Glomerular visceral epithelial cell (primary cell): ENCODE measurements around the gene PIGX.
"Not testable (repeated sequence)": the region's sequence is repeated elsewhere in the genome, so short reads cannot be mapped to it uniquely, and the experiment has no call there.

ENCODE experiments used
- DNase-seq: peaks from one replicate; pipeline ENCODE4 v3.0.0-alpha.2; 2016; ENCODE audit errors: extremely low spot score

PIGX gene

DNA sequence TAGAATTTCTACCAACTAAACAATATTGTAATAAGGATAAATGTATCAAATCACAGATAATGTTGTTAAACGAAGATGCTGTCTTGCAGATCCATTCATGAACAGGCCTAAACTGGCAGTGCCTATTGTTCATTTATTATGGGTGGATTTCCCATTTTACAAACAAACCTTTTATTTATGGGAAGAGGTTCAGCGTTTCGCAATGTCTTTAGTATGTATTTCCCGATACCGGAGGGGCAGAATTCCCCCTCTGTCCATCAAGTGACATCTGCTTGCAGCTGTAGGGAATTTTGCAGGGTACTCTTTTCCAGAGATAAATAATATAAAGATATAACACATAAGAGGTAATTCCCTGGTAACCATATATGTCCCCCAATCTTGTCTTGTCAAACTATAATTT is 5.8 kb upstream of the PIGX start:
- no peak for DNase-seq

DNA sequence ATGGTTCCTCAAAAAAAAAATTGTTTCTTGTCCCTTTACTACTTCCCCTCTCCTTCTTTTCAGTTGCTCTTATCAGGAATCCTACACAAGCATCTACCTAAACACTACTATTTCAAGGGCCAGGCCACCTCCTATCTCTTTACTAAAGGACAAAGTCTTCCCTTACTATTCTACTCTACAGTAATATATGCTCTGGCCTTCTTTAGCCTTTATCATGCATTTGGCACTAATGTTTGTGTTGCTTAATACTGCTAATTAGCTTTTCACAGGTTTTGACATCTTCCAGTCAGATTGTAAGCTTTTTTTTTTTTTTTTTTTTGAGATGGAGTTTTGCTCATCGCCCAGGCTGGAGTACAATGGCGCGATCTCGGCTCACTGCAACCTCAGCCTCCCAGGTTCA is 5.4 kb upstream of the PIGX start:
- no peak for DNase-seq

- no peak for DNase-seq
Observed at GRCh38 chr3:196707566-196707965, 4.6 kb upstream of the PIGX start.

GRCh38 chr3:196708467-196708866 is 3.7 kb upstream of the PIGX start:
- no peak for DNase-seq

DNA sequence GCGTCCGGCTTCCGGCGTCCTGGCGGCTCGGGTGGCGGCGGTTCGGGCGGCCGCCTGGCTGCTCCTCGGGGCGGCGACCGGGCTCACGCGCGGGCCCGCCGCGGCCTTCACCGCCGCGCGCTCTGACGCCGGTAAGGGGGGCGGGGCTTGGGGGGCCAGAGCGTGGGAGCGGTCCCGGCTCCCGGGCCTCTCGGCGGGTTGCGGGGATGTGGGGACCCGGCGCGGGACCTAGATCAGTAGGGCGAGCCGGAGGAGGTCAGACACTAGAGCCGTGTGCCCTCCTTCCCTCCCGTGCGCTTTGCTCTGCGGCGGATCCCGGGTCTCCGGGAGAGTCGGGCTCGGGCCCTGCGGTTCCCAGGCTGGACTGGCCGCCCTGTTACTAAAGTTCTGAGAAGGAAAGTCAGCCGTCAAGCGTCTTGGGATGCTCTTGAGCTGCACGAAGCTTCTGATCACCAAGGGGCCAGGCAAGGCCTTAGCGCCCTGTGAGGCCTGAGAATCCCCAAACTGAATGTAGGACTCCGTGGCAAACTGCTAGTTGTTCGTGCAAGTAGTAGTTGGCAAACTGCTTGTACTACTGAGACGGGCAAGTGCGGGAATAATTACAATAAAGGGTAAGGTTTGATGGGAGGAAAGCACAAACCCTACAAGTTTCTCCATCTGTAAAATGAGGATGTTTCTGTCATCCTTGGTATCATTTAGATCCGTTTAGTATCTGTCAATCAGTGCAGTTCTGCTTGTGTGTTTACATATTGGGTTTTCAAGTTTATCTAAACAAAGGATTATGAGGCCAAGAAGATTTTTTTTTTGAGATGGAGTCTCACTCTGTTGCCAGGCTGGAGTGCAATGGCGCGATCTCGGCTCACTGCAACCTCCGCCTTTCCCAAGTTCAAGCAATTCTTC is 587 bp downstream of the PIGX start:
- DNase-seq = no peak

- not testable (repeated sequence) for DNase-seq
Observed at GRCh38 chr3:196717162-196717561, 5.0 kb downstream of the PIGX start.

- DNase-seq = no peak
Observed at GRCh38 chr3:196721097-196721496, 8.9 kb downstream of the PIGX start.

DNA sequence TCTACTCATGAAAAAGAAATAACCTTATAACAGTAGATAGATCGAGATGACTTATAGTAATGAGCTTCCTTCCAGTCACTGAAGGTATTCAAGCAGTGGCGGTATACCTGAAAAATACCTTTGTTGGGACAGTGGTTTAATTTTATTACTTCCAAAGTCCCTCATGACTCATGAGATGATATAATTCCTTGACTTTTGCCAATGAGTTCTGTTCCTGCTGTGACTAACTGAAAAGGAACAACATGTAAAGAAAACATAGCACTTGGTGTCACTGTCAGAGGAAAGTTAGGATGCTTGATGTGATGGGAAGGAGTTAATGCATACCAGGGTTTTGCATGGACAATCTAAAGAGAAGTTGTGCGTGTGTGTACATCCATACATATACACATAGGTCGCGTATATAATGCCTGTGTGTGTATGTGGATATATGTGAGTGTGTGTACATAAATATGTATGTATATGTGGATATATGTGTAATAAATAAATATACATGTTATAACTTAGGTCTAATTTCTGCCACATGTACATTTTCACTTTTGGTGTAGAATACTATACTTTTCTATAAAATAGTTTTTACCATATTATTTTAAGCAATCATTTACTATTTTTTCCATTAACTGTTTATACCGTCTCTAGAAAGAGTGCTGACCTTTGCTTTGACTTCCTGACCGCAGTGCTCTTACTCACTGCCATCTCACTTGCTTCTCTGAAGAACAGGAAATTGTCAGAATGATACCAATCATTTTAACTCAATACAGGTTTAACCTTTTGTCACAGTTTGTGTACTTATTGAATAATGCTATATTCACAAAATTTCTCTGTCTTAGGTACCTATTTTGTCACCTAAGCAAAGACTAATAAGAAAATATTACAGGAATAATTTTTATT is 14.9 kb downstream of the PIGX start:
- DNase-seq = peak; percentile 38

DNA sequence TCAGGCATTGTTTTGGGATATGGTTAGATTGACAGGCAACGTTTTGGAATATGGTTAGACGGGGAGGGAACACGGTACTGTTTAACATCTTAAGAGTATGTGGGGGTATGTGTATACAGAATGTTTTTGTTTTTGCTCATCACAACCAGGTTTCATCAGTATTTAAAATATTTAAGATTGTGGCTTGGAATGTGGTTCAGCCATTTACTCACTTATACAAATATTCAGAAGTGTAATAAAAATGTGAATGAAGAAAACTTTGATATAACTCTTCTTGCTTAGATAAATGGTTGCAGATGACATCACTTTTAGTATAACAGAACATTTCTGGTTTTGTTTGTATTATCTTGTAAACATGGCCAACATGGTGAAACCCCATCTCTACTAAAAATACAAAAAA is 23.6 kb downstream of the PIGX start:
- no peak for DNase-seq

GRCh38 chr3:196736670-196737374 is 24.6 kb downstream of the PIGX start:
- no peak for DNase-seq

DNA sequence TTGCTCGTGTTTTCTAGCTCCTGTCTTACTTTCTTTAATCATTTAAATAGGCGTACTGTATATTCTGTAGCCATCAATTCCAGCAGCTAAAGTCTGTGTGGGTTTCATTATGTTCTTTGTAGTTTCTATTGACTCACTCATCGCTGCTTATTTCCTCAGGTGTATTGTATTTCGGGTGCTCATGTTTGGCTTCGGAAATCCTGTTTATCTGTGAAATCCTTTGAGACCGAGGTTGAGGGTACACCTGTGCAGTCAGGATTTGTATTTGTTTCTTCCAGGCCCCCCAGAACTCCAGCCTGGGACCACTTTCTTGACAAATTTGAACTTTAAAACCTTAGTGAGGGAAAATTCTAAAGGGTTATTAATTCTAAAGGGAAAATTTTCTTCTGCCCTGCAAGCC is 25.5 kb downstream of the PIGX start:
- DNase-seq = no peak

GRCh38 chr3:196739671-196740480 is 27.7 kb downstream of the PIGX start, which contains the start of gene PAK2:
PAK2 (plus strand) TSS chr3:196739857; CDS start chr3:196782647, 42,790 bp downstream.
- DNase-seq = peak; percentile 90

DNA sequence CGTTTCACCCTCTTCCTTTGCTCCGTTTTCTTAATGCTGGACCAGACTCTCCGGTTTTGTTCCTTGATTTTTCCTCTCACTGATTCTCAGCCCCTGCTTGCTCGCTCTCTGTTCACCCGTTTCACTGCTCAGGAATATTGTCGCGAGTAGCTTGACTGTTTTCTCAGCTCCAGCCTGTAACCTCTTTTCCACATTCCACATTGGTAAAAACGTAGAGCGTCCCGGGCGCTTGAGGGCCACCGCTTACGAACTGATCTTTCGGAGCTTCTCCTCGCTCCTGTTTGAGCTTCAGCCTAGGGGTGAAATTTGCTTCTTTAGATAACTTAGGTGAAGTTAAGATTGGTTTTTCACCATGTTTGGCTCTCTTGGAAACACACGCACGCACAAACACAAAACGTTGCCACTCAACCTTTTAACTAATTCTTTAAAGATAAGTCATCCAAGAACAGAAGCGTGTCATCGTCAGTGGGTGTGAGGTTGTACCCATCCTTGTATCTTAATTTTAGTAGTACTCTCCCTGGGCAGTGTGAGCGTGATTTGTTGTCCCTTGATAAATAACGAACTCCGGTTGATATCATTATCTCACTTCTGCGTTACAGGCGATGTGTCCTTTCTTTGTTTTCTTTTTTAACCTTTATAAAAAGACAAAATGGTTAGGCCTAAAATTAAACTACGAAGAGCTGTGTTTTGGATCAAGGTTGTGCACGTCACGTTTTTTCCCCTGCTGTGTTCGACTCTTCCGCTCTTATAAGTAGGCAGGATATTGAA is 28.5 kb downstream of the PIGX start:
- peak; percentile 53 for DNase-seq

GRCh38 chr3:196741249-196741889 is 29.2 kb downstream of the PIGX start:
- DNase-seq = no peak

DNA sequence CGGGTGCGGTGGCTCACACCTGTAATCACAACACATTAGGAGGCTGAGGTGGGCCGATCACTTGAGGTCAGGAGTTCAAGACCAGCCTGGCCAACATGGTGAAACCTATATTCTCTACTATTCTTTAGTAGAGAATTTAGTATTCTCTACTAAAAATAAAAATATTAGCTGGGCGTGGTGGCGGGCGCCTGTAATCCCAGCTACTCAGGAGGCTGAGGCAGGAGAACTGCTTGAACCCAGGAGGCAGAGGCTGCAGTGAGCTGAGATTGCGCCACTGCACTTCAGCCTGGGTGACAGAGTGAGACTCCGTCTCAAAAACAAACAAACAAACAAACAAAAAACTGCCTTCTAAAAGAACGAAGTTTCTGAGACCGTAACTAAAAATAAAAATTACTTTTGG is 31.4 kb downstream of the PIGX start:
- DNase-seq = not testable (repeated sequence)

- DNase-seq = no peak
Observed at GRCh38 chr3:196749125-196749524, 36.9 kb downstream of the PIGX start.

- no peak for DNase-seq
Observed at GRCh38 chr3:196753201-196753600, 41.0 kb downstream of the PIGX start.

DNA sequence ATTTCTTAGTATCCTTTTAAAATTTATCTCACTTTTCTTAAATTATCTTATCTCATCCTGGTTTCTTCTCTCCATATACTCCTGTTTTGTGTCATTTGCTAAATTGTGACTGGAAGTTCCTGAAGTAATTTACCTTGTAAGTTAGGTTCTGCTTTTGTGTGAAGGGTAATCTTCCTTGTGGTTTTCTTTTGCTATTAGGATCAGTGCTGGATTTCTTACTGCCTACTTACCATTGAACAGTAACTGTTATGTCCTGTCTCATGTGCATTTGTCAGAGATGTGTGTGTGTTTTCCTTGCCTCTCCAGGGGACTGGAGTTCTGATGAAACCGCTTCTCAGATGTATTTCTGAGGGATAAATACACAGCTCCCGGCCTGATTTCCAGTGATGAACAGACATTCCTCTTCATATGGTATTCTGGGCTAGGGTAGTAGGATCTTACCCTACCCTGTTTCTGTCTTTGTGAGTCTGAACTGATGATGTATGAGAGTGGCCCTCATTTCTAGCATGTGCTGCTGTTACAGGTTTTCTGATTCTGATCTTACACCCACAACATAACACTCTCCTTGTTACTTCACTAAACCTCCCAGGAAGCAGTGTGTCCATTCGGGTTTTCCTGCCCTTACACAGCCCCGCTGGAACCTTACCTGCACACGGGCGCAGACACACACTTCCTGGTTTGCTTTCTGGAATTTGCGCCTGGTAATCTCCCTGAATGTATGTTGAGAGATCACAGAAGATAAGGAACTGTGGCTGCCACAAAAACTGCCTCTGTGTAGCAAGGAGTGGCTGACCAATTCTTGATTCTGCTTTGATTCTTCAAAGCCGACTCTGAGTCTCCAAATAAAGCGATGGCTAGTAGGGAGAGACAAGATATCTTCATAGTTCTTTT is 42.2 kb downstream of the PIGX start:
- DNase-seq = no peak

- DNase-seq = no peak
Observed at GRCh38 chr3:196756732-196757131, 44.6 kb downstream of the PIGX start.
